ENCODE data around the gene CYB561D2.

CYB561D2 gene

DNA sequence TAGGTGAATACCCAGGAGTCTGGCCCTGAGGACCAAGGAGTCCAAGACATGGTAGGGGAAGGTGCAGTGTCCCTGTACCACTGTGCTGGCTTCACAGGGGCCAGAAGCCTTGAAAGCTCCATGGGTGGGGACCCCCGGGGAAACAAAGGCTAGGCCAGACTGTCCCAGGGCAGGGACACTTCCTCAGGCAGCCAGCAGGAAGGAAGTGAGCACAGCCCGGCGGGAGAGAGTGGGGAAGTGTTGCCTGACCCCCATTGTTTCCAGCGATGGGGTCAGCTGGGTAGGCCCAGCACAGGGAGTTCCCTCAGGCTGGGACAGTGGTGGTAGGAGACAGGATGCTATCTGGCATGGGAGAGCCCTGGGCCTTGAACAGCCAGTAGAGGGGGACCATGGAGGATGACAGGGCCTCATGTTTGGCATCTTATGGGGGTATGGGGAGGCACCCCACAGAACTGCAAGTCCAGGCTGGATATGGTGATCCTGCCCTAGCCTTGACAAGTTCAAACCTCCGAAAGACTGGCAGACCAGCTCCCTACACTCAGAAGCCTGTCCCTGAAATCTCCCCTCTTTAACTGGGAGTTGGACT lies 27.0 kb upstream of the CYB561D2 start:
- no peak for DNase-seq (ENCODE audit: low read depth)

DNA sequence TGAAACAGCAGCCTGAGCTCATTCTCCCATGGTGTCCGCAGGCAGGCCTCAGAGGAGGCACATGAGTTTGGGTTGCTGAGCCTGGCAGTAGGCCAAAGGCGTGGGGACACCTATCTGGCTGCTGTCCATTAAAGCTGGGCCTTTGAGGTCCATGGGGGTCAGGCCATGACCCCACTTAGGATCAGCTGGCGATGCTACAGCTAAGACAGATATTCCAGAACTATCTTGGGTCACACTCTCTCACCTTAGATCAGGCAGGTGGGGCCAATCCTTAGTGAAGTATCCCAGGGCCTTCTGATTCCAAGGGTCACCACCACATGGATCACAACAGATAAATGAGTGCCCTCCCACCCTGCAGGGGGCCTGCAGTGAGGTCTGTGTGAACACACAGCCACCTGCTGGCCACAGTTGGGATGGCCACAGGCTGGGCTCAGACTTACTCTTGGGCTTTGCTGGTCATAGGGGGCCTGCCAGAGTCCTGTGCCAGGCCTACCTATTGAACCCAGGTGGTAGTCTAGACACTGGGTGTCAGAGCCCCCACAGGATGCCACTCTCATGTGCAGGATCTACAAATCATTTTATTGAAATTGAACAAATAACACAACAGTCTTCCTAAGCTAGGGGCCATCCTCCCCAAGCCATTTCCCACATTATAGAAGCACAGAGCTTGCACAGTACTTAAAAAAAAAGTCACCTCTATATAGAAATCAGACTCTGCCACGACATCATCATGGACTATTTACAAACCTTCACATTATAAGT lies 26.1 kb upstream of the CYB561D2 start:
- peak; percentile 64 for DNase-seq (ENCODE audit: low read depth)

DNA sequence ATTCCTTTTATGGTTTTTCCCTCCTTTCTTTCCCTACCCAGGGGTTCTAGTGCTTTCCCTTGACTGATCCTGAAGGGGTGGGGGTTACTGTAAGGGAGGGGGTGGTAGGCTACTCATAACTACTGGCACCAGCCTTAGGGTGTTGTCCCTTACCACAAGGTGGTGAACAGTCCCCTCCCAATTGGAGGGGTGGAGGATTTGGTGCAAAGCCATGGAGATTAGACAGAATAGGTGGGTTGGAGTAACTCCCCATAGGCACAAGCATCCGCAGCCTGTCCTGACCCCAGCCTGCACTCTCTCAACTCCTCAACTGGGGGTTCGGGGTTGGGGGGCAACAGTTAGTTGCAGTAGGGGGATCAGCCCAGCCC lies 25.6 kb upstream of the CYB561D2 start:
- no peak for DNase-seq (ENCODE audit: low read depth)

DNA sequence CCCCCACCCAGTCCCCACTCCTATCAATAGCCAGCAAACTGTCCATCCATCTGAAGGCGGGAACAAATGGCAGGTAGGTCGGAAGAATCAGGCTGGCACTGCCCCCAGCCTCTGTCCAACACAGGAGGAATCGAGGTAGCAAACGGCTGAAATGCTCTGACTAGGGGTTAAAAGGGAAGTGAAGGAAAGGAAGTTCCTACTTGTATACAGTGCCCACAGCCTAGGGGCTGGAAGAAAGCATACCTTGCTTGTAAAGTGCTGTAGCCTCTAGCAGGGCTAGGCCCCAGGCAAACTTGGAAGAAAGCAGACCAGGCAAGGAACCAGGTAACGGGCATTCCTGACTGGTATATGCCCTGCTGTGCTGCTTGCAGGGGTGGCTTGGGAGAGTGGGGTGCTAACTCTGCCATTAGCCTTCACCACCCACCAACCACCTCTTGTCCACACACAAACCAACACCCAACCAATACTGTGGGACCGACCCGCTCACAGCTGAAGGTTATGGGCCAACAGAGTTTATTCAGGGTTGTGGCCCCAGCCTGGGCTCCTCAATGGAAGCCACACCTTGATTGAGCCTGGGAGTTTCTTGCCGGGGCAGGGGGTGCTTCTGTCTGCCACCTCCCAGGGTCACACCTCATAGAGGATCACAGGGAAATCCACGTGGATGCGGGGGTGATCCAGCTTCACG lies 25.0 kb upstream of the CYB561D2 start:
- DNase-seq (ENCODE audit: low read depth): no peak

DNA sequence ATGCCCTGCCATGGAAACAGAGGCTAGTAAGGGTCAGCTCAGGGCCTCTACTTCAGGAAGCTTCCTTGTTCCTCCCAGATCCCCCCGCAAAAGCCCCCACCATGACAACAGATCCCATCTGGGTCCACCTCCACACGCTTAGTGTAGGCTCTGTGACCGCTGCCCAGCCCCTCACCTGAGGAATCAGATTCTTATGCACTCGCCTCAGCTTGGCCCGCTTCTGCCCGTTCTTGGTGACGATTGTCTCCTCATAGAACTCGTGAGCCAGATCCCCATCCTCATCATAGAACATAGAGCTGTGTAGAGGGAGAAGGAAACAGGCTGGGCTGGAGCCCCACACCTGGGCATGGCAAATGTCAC lies 24.5 kb upstream of the CYB561D2 start:
- no peak for DNase-seq (ENCODE audit: low read depth)

DNA sequence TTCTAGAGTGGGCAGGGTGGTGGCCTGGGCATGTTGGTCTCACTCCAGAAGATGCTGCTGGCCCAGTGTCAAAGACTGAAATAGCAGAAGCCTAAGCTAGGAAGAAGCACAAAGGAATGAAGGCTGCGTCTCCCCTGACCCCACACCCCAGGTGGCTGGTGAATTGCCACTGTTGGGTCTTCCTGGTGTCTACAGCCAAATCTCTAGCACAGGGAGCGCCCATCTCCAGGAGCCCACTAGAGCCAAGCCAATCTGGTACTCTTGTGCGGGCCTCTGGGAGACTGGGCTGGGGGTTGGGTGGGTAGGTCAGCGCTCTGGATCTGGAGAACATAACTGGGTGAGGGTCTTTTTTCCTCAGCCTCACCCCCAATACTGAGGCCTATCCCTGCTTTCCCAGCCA lies 23.5 kb upstream of the CYB561D2 start:
- no peak for DNase-seq (ENCODE audit: low read depth)

DNA sequence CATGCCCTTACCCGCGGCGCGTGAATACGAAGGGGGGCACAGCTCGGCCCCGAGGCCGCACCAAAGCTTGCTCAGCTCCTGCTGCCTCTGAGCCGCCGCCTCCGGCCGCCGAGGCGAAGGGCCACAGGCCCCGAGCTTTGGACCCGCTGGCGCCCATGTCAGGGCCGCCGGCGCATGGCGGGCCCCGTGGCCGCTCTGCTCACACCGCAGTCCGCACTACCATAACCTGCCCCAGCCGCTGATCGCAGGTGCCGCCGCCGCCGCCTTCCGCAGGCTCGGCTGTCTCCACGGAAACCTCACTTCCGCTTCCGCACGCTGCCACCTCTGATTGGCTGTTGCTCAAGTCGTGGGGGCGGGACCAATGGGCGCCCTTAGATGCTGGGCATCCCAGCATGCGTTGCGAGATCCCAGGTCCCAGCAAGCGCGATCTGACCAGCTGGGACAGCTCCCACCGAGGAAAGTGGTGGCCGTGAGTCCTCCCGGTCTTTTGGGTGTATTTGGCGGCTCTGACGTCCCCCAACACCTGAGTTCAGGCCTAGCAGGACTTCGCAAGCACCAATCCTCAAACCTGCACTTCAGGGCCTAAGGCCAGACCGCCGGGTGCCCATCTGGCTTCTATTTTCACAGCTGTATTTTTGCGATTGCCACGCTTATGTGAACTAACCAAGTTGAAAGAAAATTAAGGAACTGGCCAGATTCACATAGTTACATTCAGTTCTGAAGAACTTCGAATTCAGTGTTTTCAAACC lies 22.5 kb upstream of the CYB561D2 start, which contains the start of gene TUSC2:
Gene TUSC2 (minus strand): TSS at position 281 of the 749 bp plus-strand sequence. CDS start 124 bp downstream, at position 157.
- DNase-seq (ENCODE audit: low read depth): peak; percentile 93

DNA sequence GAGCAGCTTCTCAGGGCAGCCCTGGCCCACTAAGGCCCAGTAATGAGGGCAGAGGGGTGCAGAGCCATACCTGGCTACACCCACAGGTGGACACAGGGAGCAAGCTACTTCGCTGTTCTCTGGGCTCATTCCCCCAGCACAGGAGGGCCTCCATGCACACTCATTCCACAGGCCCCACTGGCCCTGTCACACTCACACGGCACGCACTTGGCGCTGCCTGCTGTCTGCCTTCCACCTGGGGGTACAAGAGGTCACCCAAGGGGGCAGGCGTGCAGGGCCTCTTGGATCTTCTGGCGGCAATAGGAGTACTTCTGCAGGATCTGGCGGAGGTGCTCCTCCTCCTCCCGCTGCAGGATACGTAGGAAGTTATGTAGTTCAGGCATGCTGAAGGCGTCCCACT lies 20.3 kb upstream of the CYB561D2 start:
- DNase-seq (ENCODE audit: low read depth): no peak

DNA sequence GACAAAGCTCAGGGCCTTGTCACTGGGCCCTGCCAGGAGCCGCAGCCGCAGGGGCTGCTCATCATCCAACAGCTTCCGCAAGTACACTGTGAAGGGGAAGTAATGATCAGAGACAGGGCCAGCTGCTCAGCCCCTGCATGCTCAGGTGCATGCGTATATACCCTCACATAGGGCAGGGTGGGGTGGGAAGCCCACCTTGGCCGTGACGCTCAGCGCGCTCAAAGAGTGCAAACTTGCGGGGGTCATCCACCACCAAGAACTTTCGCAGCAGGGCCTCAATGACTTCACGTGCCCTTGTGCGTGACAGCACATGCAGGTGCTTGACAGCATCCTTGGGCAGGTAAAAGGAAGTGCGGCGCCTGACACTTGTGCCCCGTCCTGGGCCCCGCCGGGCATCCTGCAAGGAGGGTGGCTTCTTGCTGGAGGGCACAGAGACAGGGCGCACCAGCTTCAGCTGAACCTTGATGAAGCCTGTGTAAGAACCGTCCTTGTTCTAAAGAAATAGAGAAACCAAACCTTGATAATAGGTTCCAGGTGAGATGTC lies 19.2 kb upstream of the CYB561D2 start:
- DNase-seq (ENCODE audit: low read depth): no peak

DNA sequence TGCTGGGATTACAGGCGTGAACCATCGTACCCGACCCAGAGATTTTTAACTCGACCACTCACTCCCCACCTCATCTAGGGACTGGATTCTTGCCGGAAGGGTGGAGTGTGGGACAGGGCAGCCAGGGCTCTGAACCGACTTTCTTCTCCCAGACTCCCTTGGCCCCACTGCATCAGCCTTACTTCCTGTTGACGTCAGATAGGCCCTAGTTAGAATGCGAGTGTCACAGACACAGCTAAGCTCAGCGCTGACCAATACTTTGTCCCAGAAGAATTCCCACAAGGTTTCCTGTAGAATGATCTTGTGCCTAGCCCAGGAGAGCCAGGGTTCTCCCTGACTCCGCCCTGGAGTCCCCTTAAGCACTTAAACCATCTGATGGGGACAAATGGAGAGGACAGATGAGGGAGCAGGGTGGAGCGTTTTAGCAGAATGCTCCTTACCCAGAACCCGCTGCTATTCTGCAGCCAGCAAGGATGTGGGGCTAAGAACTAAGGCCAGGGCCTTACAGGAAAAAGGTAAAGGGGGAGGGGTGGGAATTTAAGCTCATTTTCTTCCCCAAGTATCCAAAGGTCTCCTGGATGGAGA lies 16.8 kb upstream of the CYB561D2 start:
- no peak for DNase-seq (ENCODE audit: low read depth)

DNA sequence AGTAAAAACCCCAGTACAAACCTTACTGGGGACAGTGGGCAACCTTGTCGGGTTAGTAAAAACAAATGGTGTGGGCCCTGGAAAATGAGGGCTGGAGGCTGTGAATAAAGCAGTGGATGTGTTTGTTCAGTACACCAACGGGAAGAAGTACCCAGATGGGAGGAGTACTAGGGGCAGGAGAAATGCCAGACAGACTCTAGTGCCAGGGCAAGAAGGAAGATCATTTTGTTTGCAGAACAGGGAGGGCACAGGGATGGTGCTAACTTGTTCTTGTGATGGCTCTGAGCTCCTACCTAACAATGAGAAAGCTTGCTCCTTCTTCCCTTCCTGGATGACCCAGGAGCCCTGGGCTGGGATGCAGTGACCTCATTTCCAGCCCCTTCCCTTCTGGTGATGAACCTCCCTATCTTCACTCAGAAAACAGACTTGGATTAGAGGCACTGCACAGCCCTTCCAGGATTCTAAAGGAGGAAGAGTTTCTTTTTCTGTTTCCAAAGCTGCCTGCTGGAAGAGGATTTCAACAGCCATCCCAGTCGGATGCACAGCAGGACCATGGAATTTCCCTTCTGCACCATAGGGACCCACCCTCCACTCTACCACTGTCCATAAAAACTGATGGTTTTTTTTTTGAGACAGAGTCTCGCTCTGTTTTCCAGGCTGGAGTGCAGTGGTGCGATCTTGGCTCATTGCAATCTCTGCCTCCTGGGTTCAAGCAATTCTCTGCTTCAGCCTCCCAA lies 16.2 kb upstream of the CYB561D2 start:
- no peak for DNase-seq (ENCODE audit: low read depth)

DNA sequence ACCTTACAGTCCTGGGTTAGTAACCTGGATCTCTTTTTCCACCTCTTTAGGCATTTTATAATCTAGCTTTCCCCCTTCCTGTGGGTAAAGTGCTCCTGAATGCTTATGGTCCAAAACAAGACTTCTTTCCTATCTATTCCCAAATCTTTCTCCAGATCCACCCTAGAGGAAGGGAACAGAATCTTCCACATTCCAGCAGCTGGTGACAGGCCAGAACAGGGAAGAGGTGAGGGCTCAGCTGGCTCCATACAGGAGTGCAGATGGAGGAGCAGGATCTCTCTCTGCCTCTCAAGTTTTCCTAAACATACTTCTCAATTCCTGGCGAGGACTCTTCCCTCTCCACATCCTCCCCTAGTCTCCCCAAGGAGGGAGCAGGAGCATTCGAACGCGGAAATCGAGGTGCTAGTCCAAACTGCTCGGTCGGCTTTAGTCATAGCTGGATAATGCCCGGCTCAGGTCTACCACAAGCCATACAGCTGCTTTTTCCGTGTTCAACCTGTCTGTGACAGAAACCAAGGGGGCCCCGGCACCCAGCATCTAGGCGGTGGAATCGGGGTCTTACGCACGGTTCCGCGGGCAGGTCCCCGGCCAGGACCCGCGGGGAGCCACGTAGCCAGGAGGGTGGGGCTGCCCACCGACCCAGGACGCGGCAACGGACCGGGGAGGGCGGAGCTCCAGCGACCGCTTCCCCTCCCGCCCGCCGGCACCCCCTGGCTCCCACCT lies 14.0 kb upstream of the CYB561D2 start:
- DNase-seq (ENCODE audit: low read depth): no peak

DNA sequence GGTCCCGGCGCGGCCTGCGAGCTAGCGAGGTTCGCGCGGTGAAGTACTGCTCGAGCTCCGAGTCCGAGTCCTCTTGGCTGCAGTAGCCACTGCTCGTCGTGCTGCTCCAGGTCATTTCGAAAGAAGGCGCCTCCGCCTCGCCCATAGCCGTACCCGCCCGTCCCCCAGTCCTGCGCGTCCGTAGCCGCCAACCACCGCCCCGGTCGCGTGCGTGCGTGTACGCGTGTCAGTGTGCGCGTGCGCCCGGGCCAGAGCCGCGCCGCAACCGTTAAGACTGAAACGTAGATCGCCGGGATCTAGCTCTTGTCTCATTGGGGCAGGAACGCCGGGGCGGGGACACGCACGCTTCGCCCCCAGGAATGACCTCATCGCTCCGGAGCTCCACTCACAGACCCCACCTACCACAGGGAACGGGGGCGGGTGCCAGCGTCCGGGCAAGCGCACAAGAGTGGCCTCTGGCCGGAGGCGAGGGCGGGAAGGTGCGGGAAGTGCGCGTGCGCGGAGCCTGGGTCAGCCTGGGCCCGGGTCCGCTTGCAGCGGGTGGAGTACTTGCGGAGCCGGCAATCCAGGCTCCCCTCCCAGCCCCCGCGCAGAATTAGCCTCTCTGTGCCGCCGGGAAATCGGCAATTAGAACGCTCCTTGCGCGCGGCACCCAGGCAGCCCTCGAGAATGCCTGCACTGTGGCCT lies 13.3 kb upstream of the CYB561D2 start:
- peak; percentile 96 for DNase-seq (ENCODE audit: low read depth)

DNA sequence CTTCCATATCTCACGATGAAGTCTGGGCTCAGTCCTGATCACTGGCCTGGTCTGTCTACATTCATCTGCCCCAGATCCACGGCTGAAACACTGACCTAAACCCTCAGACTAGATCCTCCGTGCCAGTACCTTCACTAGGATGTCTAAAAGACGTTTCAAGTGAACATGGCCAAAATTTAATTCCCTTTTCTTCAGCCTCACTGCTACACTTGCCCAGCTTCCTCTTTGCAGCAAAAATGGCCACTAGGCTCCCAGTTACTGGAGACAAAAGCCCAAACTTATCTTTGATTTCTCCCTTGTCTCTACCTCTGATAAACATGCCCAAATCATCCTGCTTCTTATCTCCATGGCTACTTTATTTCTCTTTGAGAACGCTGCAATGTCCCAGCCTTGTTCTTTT lies 11.7 kb upstream of the CYB561D2 start:
- no peak for DNase-seq (ENCODE audit: low read depth)

DNA sequence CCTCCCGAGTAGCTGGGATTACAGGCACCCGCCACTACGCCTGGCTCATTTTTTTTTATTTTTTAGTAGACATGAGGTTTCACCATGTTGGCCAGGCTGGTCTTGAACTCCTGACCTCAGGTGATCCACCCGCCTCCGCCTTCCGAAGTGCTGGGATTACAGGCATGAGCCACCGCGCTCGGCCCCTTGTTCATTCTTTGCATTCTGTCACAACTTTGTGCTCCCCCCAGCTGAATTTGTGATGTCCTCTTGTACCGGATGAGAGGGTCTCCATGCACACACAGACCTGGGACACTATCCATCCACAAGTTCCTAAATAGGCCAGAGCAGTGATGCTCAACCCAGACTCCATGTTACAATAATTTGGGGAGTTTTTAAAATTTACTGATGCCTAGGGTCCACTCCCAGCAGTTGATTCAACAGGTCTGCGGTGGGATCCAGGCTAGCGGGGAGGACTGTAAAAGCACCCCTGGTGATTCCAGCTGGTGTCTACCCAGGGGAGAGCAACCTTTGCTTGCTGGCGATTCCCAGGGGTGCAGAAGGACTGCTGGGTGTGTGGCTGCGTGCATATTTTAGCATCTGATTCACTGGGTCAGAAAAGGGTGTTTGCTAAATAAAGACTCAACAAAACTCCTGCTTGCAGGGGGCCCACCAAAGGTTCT lies 11.0 kb upstream of the CYB561D2 start:
- no peak for DNase-seq (ENCODE audit: low read depth)

DNA sequence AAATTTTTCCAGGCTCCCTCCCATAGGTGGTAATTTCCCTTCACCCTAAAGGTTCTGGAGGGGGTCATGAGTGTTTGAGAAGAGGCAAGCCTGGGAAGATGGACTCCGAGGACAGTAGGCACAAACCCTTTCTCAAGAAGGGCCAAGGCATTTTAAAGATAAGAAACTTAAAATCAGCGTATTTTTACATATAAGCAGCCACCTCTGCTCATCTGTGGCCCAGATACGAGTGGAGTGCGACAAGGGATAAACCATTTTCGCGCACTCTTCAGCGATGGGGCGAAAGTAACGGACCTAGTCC lies 10.6 kb upstream of the CYB561D2 start:
- no peak for DNase-seq (ENCODE audit: low read depth)

DNA sequence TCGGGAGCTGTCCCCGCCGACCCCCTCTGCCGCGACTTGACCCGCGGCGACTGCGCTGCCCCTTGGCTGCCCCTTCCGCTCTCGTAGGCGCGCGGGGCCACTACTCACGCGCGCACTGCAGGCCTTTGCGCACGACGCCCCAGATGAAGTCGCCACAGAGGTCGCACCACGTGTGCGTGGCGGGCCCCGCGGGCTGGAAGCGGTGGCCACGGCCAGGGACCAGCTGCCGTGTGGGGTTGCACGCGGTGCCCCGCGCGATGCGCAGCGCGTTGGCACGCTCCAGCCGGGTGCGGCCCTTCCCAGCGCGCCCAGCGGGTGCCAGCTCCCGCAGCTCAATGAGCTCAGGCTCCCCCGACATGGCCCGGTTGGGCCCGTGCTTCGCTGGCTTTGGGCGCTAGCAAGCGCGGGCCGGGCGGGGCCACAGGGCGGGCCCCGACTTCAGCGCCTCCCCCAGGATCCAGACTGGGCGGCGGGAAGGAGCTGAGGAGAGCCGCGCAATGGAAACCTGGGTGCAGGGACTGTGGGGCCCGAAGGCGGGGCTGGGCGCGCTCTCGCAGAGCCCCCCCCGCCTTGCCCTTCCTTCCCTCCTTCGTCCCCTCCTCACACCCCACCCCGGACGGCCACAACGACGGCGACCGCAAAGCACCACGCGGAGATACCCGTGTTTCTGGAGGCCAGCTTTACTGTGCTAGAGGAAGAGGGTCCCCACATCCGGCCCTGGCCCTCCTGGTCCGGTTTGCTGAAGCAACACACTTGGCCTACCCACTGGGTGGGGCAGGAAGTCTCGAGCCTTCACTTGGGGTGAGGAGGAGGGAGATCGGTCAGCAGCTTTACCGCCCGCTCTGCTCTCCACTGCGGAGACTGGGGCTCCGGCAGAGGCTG lies 10.0 kb upstream of the CYB561D2 start, which contains the start of gene RASSF1:
Gene RASSF1 (minus strand): TSS at position 389 of the 882 bp plus-strand sequence. CDS start 31 bp downstream, at position 358.
- peak; percentile 77 for DNase-seq (ENCODE audit: low read depth)

DNA sequence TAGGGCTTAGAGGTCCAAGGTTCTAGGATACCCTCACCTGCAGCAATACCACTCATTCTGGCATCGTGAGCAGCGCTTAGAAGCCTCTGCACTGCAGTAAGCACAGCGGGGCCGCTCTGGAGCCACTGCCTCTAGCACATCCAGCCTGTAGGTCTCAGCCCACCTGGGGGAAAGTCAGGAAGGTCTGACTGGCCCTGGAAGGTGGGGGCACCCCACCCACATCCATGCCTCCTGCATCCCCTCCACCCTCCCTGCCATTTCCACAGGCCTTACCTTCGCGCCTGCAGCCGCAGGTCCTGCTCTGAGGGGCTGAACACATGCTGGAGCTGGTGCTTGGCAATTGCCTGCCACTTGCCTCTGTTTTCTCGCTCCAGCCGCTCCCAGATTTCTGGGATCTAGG lies 9.1 kb upstream of the CYB561D2 start:
- DNase-seq (ENCODE audit: low read depth): no peak
